Natural killer cell (primary cell): ENCODE measurements around the gene CMPK1. TPM values are rescaled to one million over a fixed set of nuclear protein-coding genes. Genes with fewer than 3 reads are reported as not detected.

Experiments
- ATAC-seq, 3 donors: fragments of 150-1000 bp in 2 of 3; fragments of 200-7000 bp in 1 of 3; cut with Tn5 transposase; 1 replicate in 1 of 3; 2 replicates in 2 of 3; pipeline ENCODE4 v1.10.0; 2021; ENCODE audit warnings: mild to moderate bottlenecking in 2 of 3, moderate library complexity in 2 of 3
- DNase-seq, 2 donors: peaks; one replicate each; pipeline versions ENCODE4 v3.0.0 to v3.0.0-alpha.2; 2013 to 2021; ENCODE audit warnings: mixed read lengths in 1 of 2
- H3K27ac ChIP-seq: one replicate; pipeline ENCODE4 v1.5.1; 2013; ENCODE audit warnings: mild to moderate bottlenecking, low read length
- H3K27me3 ChIP-seq: one replicate; pipeline ENCODE4 v1.6.1; 2013; ENCODE audit warnings: low read length; ENCODE audit not compliant: control insufficient read depth, insufficient read depth
- H3K36me3 ChIP-seq: one replicate; pipeline ENCODE4 v1.6.1; 2013; ENCODE audit warnings: low read length; ENCODE audit not compliant: control insufficient read depth, insufficient read depth
- H3K4me1 ChIP-seq: one replicate; pipeline ENCODE4 v1.6.1; 2013; ENCODE audit warnings: low read length; ENCODE audit not compliant: control insufficient read depth, insufficient read depth
- H3K4me3 ChIP-seq: one replicate; pipeline ENCODE4 v1.5.1; 2013; ENCODE audit warnings: low read length
- H3K9me3 ChIP-seq: one replicate; pipeline ENCODE4 v1.6.1; 2013; ENCODE audit warnings: low read length; ENCODE audit not compliant: control insufficient read depth, insufficient read depth
- H3K27ac Mint-ChIP-seq, 2 donors: one replicate each; pipeline ENCODE4 v1.8.0; 2022; ENCODE audit warnings: mild to moderate bottlenecking in 2 of 2, mixed read lengths in 2 of 2, moderate library complexity in 1 of 2
- H3K27me3 Mint-ChIP-seq, 2 donors: one replicate each; pipeline ENCODE4 v1.8.0; 2022; ENCODE audit warnings: low read depth in 2 of 2, mixed read lengths in 2 of 2
- H3K36me3 Mint-ChIP-seq: one replicate; pipeline ENCODE4 v1.8.0; 2022; ENCODE audit warnings: mixed read lengths
- H3K4me1 Mint-ChIP-seq, 2 donors: one replicate each; pipeline ENCODE4 v1.8.0; 2022; ENCODE audit warnings: mixed read lengths in 2 of 2
- H3K4me3 Mint-ChIP-seq: one replicate; pipeline ENCODE4 v1.8.0; 2022; ENCODE audit warnings: mild to moderate bottlenecking, moderate library complexity, mixed read lengths
- H3K9me3 Mint-ChIP-seq, 2 donors: one replicate each; pipeline ENCODE4 v1.8.0; 2022; ENCODE audit warnings: mixed read lengths in 2 of 2
- WGBS: methylation state at CpG from one replicate; pipeline ENCODE4 v1.1.7; 2013; ENCODE audit warnings: missing lambda C conversion rate; ENCODE audit not compliant: insufficient coverage; 5-methylcytosine and 5-hydroxymethylcytosine counted together
- intact Hi-C: fragments of 100-400 bp; cut with micrococcal nuclease; formaldehyde crosslinking; loops from one replicate; pipeline ENCODE4 v1.14.2; 2022
- total RNA-seq, 4 donors: library from RNA; stranded (reverse); fragments of 120-200 nt in 1 of 4; gene quantifications; one replicate each; pipeline versions ENCODE4 v1.2.3 to v1.2.4, GENCODE V29; 2013 to 2022
- TF ChIP-seq, protein P1 (sequence below): fragments of 200-600 bp; IDR thresholded peaks from one replicate; pipeline ENCODE4 v1.8.0; 2022; ENCODE audit warnings: antibody characterized with exemption

CMPK1 gene
- total RNA-seq, 3 donors from 2014 or later (not counting 1 experiment from before 2014, with no cell fraction given): 70.6 to 76.1 (median 74.1) TPM

DNA sequence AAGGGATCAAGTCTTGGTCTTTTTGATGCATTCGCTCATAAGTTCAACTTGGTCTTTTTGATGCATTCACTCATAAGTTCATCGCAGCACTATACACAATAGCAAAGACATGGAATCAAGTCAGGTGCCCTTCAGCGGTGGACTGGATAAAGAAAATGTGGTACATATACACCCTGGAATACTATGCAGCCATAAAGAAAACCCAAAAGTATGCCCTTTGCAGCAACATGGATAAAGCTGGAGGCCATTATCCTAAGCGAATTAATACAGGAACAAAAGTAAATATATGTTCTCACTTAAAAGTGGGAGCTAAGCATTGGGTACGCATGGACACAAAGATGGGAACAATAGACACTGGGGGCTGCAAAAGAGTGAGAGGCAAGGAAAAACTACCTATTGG lies 52.7 kb downstream of the CMPK1 start:
- H3K9me3 Mint-ChIP-seq: no peaks in the 10 kb centered on the region
- H3K27me3 Mint-ChIP-seq: no peaks in the 10 kb centered on the region
- H3K4me1 Mint-ChIP-seq: no peaks in the 10 kb centered on the region
- Histone ChIP-seq H3K9me3 (no peaks in the 10 kb centered on the region), H3K4me3 (no peak overlapping the region), H3K27me3 (no peaks in the 10 kb centered on the region), H3K36me3 (peaks cover 2% of the 10 kb centered on the region), H3K4me1 (no peaks in the 10 kb centered on the region), H3K27ac (no peak overlapping the region)
- H3K36me3 Mint-ChIP-seq: no peaks in the 10 kb centered on the region
- ATAC-seq: no peak
- TF ChIP-seq, protein P1, sequence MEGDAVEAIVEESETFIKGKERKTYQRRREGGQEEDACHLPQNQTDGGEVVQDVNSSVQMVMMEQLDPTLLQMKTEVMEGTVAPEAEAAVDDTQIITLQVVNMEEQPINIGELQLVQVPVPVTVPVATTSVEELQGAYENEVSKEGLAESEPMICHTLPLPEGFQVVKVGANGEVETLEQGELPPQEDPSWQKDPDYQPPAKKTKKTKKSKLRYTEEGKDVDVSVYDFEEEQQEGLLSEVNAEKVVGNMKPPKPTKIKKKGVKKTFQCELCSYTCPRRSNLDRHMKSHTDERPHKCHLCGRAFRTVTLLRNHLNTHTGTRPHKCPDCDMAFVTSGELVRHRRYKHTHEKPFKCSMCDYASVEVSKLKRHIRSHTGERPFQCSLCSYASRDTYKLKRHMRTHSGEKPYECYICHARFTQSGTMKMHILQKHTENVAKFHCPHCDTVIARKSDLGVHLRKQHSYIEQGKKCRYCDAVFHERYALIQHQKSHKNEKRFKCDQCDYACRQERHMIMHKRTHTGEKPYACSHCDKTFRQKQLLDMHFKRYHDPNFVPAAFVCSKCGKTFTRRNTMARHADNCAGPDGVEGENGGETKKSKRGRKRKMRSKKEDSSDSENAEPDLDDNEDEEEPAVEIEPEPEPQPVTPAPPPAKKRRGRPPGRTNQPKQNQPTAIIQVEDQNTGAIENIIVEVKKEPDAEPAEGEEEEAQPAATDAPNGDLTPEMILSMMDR: no peak
- DNase-seq: no peak
- H3K4me3 Mint-ChIP-seq: no peak overlapping the region
- intact Hi-C loops: loop anchor here (5.0 kb wide), 1 partner anchor 341 kb away; no protein-coding TSS in a partner anchor
- WGBS: 100% methylated on average over 5 of the region's 5 CpGs
- H3K27ac Mint-ChIP-seq: peak overlapping the region in 1 of 2 donors; percentile 41

DNA sequence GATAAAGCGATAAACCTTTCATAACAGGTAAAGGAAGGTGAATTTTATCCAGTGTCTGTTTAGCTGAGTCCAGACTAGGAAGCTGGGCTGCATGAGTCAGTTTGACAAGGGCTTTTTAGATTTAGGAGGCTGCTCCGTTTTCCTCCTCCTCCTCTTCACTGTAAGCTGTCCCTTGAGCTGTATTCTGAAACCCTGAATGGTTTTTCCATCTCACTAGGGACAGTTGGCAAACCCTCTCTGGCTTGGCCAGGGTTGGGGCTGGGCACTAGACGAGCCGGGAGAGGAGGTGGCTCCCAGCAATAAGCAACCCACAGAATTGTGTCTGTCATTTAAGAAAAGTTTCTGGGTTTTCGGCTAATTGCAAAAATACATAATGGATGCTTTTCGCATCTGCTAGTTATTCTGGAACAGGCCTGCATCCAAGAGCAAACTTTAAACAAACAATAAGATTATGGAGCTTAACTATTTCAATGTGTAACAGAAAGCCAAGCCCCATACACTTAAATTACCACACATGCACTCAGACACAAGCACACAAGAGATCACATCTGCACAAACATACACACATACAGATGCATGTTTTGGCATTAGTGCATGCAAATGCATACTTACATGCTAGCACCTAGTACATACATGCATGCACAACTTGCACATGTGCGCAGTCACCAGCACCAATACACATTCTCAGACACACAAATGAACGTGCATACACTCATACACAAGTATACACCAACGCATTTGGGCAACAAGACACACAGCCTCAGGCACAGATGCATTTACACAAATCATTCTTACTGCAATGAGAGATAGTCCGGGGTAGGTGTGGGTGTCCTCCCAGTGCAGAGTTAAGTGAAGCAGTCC lies 54.7 kb downstream of the CMPK1 start:
- H3K4me3 ChIP-seq: no peak overlapping the region
- no peaks in the 10 kb centered on the region for H3K27me3 ChIP-seq
- no peaks in the 10 kb centered on the region for H3K9me3 ChIP-seq
- H3K4me1 Mint-ChIP-seq: no peaks in the 10 kb centered on the region
- TF ChIP-seq, protein P1: no peak
- no peak for DNase-seq
- H3K36me3 Mint-ChIP-seq: no peaks in the 10 kb centered on the region
- intact Hi-C loops: loop anchor here (2.0 to 5.0 kb wide), 2 partner anchors 323 to 339 kb away; no protein-coding TSS in a partner anchor
- peaks cover 0 to 4% of the 10 kb centered on the region in 2 donors for H3K27me3 Mint-ChIP-seq
- H3K36me3 ChIP-seq: no peaks in the 10 kb centered on the region
- H3K27ac ChIP-seq: no peak overlapping the region
- 46% methylated on average over 10 of the region's 10 CpGs for WGBS
- no peak for ATAC-seq
- H3K4me1 ChIP-seq: no peaks in the 10 kb centered on the region
- no peaks in the 10 kb centered on the region for H3K9me3 Mint-ChIP-seq
- no peak overlapping the region for H3K27ac Mint-ChIP-seq
- no peak overlapping the region for H3K4me3 Mint-ChIP-seq

DNA sequence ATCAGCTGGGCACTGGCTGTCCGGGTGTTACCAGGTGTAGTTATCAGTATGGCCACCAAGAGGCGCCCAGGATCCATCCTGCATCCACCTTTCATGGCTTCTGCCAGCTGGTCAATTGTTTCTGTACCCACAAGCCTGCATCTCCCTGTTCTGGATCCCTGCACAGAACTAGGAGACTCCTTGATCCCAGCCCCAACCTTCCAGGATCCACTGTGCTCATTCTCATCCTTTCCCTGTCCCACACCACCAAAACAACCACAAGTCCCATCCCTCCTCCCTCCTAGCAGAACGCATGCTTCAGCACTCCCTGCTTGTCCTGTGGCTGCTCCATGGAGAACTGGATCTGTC lies 55.3 kb downstream of the CMPK1 start:
- no peak overlapping the region for H3K27ac ChIP-seq
- H3K27ac Mint-ChIP-seq: no peak overlapping the region
- no peaks in the 10 kb centered on the region for H3K4me1 ChIP-seq
- peaks cover 0 to 4% of the 10 kb centered on the region in 2 donors for H3K27me3 Mint-ChIP-seq
- intact Hi-C loops: loop anchor here (2.0 to 5.0 kb wide), 2 partner anchors 322 to 338 kb away; no protein-coding TSS in a partner anchor
- no peaks in the 10 kb centered on the region for H3K36me3 ChIP-seq
- peak; percentile 25 to 56 for DNase-seq
- H3K9me3 Mint-ChIP-seq: no peaks in the 10 kb centered on the region
- ATAC-seq: peak in 2 of 3 donors; percentile 57 to 73
- no peak overlapping the region for H3K4me3 Mint-ChIP-seq
- H3K36me3 Mint-ChIP-seq: no peaks in the 10 kb centered on the region
- no peaks in the 10 kb centered on the region for H3K4me1 Mint-ChIP-seq
- TF ChIP-seq, protein P1: peak; percentile 57
- H3K4me3 ChIP-seq: no peak overlapping the region
- WGBS: 33% methylated on average over 3 of the region's 3 CpGs
- no peaks in the 10 kb centered on the region for H3K27me3 ChIP-seq
- H3K9me3 ChIP-seq: no peaks in the 10 kb centered on the region
